ENCODE measurements around the gene NHLRC2. TPM values are rescaled to one million over a fixed set of nuclear protein-coding genes. Genes with fewer than 3 reads are reported as not detected.

Gene NHLRC2
- total RNA-seq, 1 experiment from 2014 or later = 30.9 TPM

GRCh38 chr10:113890769-113891168, 36.3 kb downstream of the NHLRC2 start:
- H3K27ac ChIP-seq (ENCODE audit: insufficient read length, low read depth, low read length) = no peak overlapping the region
- Mint-ChIP-seq H3K27me3 (ENCODE audit: low read depth) (no peaks in the 10 kb centered on the region), H3K4me1 (no peaks in the 10 kb centered on the region), H3K27ac (no peak overlapping the region), H3K9me3 (peaks cover 2 to 8% of the 10 kb centered on the region in 2 experiments; a peak in 2 of 5 replicates), H3K4me3 (no peak overlapping the region), H3K36me3 (ENCODE audit: insufficient read depth in 1 of 3, low read depth in 3 of 3) (peaks cover 13 to 49% (median 42%) of the 10 kb centered on the region in 3 experiments)
- no peak overlapping the region for H4K8ac ChIP-seq (replicated peaks; ENCODE audit: insufficient read length, low read depth, low read length)
- no peaks in the 10 kb centered on the region for H3K9me3 ChIP-seq (ENCODE audit: control insufficient read depth, low read depth, low read length)
- H3K79me2 ChIP-seq (ENCODE audit: insufficient read depth, low read length) = no peaks in the 10 kb centered on the region
- no peak overlapping the region for H3K56ac ChIP-seq (ENCODE audit: insufficient read length, low read depth, low read length)
- H3K18ac ChIP-seq (ENCODE audit: insufficient read length, low read depth, low read length) = no peak overlapping the region
- no peaks in the 10 kb centered on the region for H3K79me1 ChIP-seq (ENCODE audit: insufficient read depth, low read depth, low read length, poor library complexity, severe bottlenecking)
- H3K23me2 ChIP-seq (ENCODE audit: insufficient read length, low read depth, low read length, poor library complexity, severe bottlenecking) = no peaks in the 10 kb centered on the region
- no peak overlapping the region for H3K9ac ChIP-seq (ENCODE audit: extremely low read depth, insufficient read length, low read length)
- DNase-seq = no peak
- H2AFZ ChIP-seq (ENCODE audit: low read length) = no peak overlapping the region
- H3K23ac ChIP-seq (ENCODE audit: insufficient read length, low read depth, low read length) = no peak overlapping the region
- no peak overlapping the region for H3K4ac ChIP-seq (ENCODE audit: low read depth, low read length)
- no peak overlapping the region for H3T11ph ChIP-seq (ENCODE audit: low read length)
- TF ChIP-seq CTCF (conservative IDR thresholded peaks at IDR 0.05) = no peak
- H2BK12ac ChIP-seq (ENCODE audit: insufficient read length, low read depth, low read length) = no peak overlapping the region
- no peak overlapping the region for H2BK15ac ChIP-seq (ENCODE audit: low read depth, low read length)
- no peak overlapping the region for H2BK20ac ChIP-seq (ENCODE audit: low read depth, low read length, poor library complexity, severe bottlenecking)
- no peaks in the 10 kb centered on the region for H4K20me1 ChIP-seq (ENCODE audit: control insufficient read depth, insufficient read depth, insufficient read length)
- no peaks in the 10 kb centered on the region for H3K4me1 ChIP-seq (ENCODE audit: insufficient read depth, low read length)
- H2BK120ac ChIP-seq (ENCODE audit: low read depth, low read length, poor library complexity, severe bottlenecking) = no peak overlapping the region
- no peak overlapping the region for H3K14ac ChIP-seq (ENCODE audit: insufficient read depth, low read length)
- no peaks in the 10 kb centered on the region for H3K27me3 ChIP-seq (ENCODE audit: insufficient read depth, low read length)
- H2AK5ac ChIP-seq (ENCODE audit: insufficient read length, low read length) = no peak overlapping the region
- no CpG with 5 or more reads among the region's 4 CpGs for WGBS (ENCODE audit: extremely low coverage, insufficient read length, low lambda C conversion rate)
- no peak overlapping the region for H4K5ac ChIP-seq (ENCODE audit: insufficient read length, low read depth, low read length)
- H4K91ac ChIP-seq (ENCODE audit: insufficient read length, low read depth, low read length) = no peak overlapping the region
- H3K4me2 ChIP-seq (ENCODE audit: insufficient read depth, insufficient read length, low read length) = no peak overlapping the region
- no peak overlapping the region for H2BK5ac ChIP-seq (ENCODE audit: insufficient read length, low read length)
